SU-DHL-6 (cell line): Measurements from ENCODE around the gene MYH13.

ENCODE experiments used
- H2AFZ ChIP-seq: fragments of 200-600 bp; sonication (generic); 2 replicates; pipeline ENCODE4 v1.6.1; 2014; ENCODE audit warnings: low read depth, mild to moderate bottlenecking, moderate library complexity, mixed read lengths, antibody characterized with exemption, low read length; ENCODE audit not compliant: severe bottlenecking
- H3F3A ChIP-seq: fragments of 200-600 bp; shearing (Covaris generic); 2 replicates; pipeline ENCODE4 v1.6.0; 2016; ENCODE audit warnings: antibody characterized with exemption, mild to moderate bottlenecking; ENCODE audit not compliant: insufficient read depth
- H3K27ac ChIP-seq: fragments of 200-600 bp; sonication (generic); 2 replicates; pipeline ENCODE4 v1.5.1; 2016; ENCODE audit warnings: low read depth, mild to moderate bottlenecking, low read length, moderate library complexity, mixed read lengths
- H3K27me3 ChIP-seq: fragments of 200-600 bp; sonication (generic), shearing (Covaris generic); 2 replicates; pipeline ENCODE4 v1.6.0; 2014; ENCODE audit warnings: mild to moderate bottlenecking, low read length
- H3K36me3 ChIP-seq: fragments of 200-600 bp; sonication (generic); 2 replicates; pipeline ENCODE4 v1.6.1; 2014; ENCODE audit warnings: mild to moderate bottlenecking, low read length, mixed read lengths
- H3K4me2 ChIP-seq: fragments of 300-600, 200-600 bp; shearing (Covaris generic), sonication (generic); 2 replicates; pipeline ENCODE4 v1.6.0; 2014; ENCODE audit warnings: low read length, low read depth, mild to moderate bottlenecking; ENCODE audit not compliant: poor library complexity, severe bottlenecking
- H3K4me3 ChIP-seq: fragments of 200-600 bp; sonication (generic); 2 replicates; pipeline ENCODE4 v1.5.1; 2014; ENCODE audit warnings: antibody characterized with exemption, low read length, mild to moderate bottlenecking, mixed read lengths; ENCODE audit not compliant: insufficient read depth, poor library complexity, severe bottlenecking
- H3K79me2 ChIP-seq: fragments of 200-600 bp; sonication (generic); 2 replicates; pipeline ENCODE4 v1.6.1; 2014; ENCODE audit warnings: mild to moderate bottlenecking, low read length, moderate library complexity; ENCODE audit not compliant: insufficient read depth
- H3K9ac ChIP-seq: fragments of 200-600 bp; sonication (generic); 2 replicates; pipeline ENCODE4 v1.7.0; 2014; ENCODE audit warnings: mild to moderate bottlenecking, low read length
- H3K9me2 ChIP-seq: fragments of 200-600 bp; sonication (generic); replicated peaks from 2 replicates; pipeline ENCODE4 v1.6.1; 2014; ENCODE audit warnings: low read length; ENCODE audit not compliant: insufficient read depth
- H3K9me3 ChIP-seq: fragments of 200-600 bp; sonication (generic); 2 replicates; pipeline ENCODE4 v1.6.1; 2014; ENCODE audit warnings: low read length, mixed read lengths; ENCODE audit not compliant: insufficient read depth
- H4K20me1 ChIP-seq: fragments of 200-600 bp; sonication (generic); 2 replicates; pipeline ENCODE4 v1.6.1; 2014; ENCODE audit warnings: low read depth, mild to moderate bottlenecking, antibody characterized with exemption, low read length, moderate library complexity, mixed read lengths
- EZH2phosphoT487 ChIP-seq: fragments of 200-600 bp; sonication (generic), shearing (Covaris generic); conservative IDR thresholded peaks from 2 replicates; pipeline ENCODE4 v1.6.1; 2018; ENCODE audit warnings: mild to moderate bottlenecking, antibody characterized with exemption, low read length, moderate library complexity, mixed read lengths
- TF ChIP-seq, protein P1 (sequence below): fragments of 200-600 bp; sonication (generic); IDR thresholded peaks from one replicate; pipeline ENCODE4 v1.5.1; 2017; ENCODE audit warnings: antibody characterized with exemption, mild to moderate bottlenecking, low read length, moderate library complexity; ENCODE audit not compliant: insufficient read depth, poor library complexity, severe bottlenecking

Gene MYH13

DNA sequence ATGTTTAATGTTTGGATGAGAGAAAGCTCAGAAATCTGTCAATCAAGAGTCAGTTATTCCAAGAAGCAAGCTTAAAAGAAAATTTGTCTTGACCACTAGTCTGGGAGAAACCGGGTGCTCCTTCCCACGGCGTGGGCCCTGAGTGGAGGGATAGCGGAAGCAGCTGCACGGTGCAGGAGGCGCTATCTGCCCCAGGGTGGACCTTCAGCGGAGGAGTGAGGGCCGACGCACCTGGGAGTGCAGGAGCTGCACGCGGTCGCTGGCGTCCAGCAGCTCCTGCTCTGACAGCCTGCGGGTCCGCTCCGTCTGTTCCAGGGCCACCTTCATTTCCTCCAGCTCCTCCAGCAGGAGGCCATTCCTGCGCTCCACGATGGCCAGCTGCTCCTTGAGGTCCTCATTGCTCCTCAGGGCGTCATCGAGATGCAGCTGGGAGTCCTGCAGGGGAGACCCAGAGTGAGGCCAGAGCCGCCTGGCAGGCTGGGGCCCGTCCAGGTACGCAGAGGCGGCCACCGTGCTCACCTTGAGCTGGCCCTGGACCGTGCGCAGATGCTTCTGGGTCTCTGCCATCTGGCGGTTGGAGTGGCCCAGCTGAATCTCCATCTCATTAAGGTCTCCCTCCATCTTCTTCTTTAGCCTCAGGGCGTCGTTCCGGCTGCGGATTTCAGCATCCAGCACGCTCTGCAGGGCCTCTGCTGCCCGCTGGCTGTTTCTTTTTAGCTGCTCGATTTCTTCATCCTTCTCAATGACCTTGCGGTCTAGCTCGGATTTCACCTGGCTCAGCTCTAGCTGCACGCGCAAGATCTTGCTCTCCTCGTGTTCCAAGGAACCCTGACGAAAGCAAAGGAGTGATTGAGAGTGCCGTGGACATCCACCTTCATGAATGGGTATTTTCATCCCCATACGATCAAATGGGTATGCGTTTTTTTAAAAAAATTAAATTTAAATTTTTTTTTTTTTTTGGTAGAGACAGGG is 63.5 kb downstream of the MYH13 start:
- Histone ChIP-seq H3K4me3 (no peak overlapping the region), H3K9me3 (no peaks in the 10 kb centered on the region), H3K27me3 (no peaks in the 10 kb centered on the region), H4K20me1 (no peaks in the 10 kb centered on the region), H3K9ac (no peak overlapping the region), H3F3A (no peaks in the 10 kb centered on the region), H3K27ac (no peak overlapping the region), H3K4me2 (no peak overlapping the region), H2AFZ (no peak overlapping the region), H3K79me2 (no peaks in the 10 kb centered on the region), H3K9me2 (no peaks in the 10 kb centered on the region), H3K36me3 (no peaks in the 10 kb centered on the region)
- TF ChIP-seq, protein P1, sequence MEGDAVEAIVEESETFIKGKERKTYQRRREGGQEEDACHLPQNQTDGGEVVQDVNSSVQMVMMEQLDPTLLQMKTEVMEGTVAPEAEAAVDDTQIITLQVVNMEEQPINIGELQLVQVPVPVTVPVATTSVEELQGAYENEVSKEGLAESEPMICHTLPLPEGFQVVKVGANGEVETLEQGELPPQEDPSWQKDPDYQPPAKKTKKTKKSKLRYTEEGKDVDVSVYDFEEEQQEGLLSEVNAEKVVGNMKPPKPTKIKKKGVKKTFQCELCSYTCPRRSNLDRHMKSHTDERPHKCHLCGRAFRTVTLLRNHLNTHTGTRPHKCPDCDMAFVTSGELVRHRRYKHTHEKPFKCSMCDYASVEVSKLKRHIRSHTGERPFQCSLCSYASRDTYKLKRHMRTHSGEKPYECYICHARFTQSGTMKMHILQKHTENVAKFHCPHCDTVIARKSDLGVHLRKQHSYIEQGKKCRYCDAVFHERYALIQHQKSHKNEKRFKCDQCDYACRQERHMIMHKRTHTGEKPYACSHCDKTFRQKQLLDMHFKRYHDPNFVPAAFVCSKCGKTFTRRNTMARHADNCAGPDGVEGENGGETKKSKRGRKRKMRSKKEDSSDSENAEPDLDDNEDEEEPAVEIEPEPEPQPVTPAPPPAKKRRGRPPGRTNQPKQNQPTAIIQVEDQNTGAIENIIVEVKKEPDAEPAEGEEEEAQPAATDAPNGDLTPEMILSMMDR = no peak
- no peak for TF ChIP-seq EZH2phosphoT487

DNA sequence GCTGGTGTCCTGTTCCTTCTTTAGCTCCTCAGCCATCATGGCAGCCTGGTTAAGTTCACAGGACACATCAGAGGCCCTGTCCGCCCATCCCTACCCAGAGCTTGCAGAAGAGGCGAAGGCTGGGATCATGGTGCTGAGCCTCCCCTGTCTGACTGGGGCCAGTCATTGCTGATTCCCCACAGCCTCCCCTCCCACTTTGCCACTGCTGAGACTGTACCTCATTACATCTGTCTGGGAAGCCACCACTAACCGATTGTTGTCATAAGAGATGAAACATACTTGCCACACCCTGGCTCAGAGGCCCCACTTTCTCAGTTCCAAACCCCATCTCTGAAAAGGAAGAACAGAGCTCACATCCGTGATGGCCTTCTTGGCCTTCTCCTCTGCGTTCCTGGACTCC is 66.2 kb downstream of the MYH13 start:
- TF ChIP-seq, protein P1 = no peak
- no peak for TF ChIP-seq EZH2phosphoT487
- no peak overlapping the region for H3K4me3 ChIP-seq
- H3K27ac ChIP-seq = no peak overlapping the region

DNA sequence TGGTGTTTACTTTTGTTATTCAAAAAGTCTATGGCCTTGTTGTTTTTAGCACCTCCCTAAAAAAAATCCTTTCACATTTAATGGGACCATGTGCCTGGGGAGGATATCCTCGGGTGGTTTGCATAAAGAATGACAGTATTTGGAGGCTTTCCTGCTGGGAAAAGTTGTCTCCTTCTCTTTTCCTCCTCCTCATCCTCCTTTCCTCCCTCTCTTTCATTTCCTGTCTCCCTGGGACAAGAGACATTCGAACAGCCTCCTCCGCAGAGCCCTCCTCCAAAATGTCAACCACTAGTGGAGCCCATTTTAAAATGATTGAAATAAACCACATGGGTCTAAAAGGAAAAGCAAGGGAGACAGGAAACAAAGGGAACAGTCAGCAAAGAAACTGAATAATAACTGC is 67.4 kb downstream of the MYH13 start:
- no peaks in the 10 kb centered on the region for H4K20me1 ChIP-seq
- no peaks in the 10 kb centered on the region for H3K36me3 ChIP-seq
- no peak overlapping the region for H2AFZ ChIP-seq
- H3K9ac ChIP-seq = no peak overlapping the region
- H3K27ac ChIP-seq = no peak overlapping the region
- H3K4me3 ChIP-seq = no peak overlapping the region
- no peaks in the 10 kb centered on the region for H3F3A ChIP-seq
- TF ChIP-seq, protein P1 = no peak
- TF ChIP-seq EZH2phosphoT487 = no peak
- H3K9me2 ChIP-seq = no peaks in the 10 kb centered on the region
- H3K27me3 ChIP-seq = no peaks in the 10 kb centered on the region
- H3K9me3 ChIP-seq = no peaks in the 10 kb centered on the region
- no peak overlapping the region for H3K4me2 ChIP-seq
- no peaks in the 10 kb centered on the region for H3K79me2 ChIP-seq

More for the DNA sequence above, 66.2 kb downstream of the MYH13 start:
- Histone ChIP-seq H4K20me1 (no peaks in the 10 kb centered on the region), H3F3A (no peaks in the 10 kb centered on the region), H2AFZ (no peak overlapping the region), H3K9me3 (no peaks in the 10 kb centered on the region), H3K9me2 (no peaks in the 10 kb centered on the region), H3K4me2 (no peak overlapping the region), H3K27me3 (no peaks in the 10 kb centered on the region), H3K79me2 (no peaks in the 10 kb centered on the region), H3K9ac (no peak overlapping the region), H3K36me3 (no peaks in the 10 kb centered on the region)
